Right lobe of liver (tissue), 6 donors: ENCODE data around the gene INKA1. TPM values are rescaled to one million over a fixed set of nuclear protein-coding genes. Genes with fewer than 3 reads are reported as not detected.
"Not testable (repeated sequence)": the region's sequence is repeated elsewhere in the genome, so short reads cannot be mapped to it uniquely, and the experiment has no call there.

Experiments used
- ATAC-seq, 4 donors: fragments of 200-7000 bp; cut with Tn5 transposase; one replicate each; pipeline ENCODE4 v1.9.1; 2020; ENCODE audit warnings: mild to moderate bottlenecking in 4 of 4, moderate library complexity in 4 of 4
- DNase-seq, 3 donors: peaks; one replicate each; pipeline ENCODE4 v3.0.0-alpha.2; 2020
- H3K27ac ChIP-seq, 3 donors: fragments of 200-600 bp; one replicate each; pipeline ENCODE4 v1.8.0; 2022
- H3K27me3 ChIP-seq, 2 donors: fragments of 200-600 bp; one replicate each; pipeline ENCODE4 v1.8.0; 2022
- H3K36me3 ChIP-seq, 4 donors: fragments of 200-600 bp; sonication (generic) in 1 of 4; one replicate each; pipeline versions ENCODE4 v1.5.1 to v1.8.0; 2017 to 2022; ENCODE audit warnings: control low read depth in 1 of 4
- H3K4me1 ChIP-seq, 4 donors: fragments of 200-600 bp; sonication (generic) in 1 of 4; one replicate each; pipeline versions ENCODE4 v1.5.1 to v1.8.0; 2017 to 2022; ENCODE audit warnings: control low read depth in 1 of 4
- H3K4me3 ChIP-seq, 3 donors: fragments of 200-600 bp; one replicate each; pipeline ENCODE4 v1.8.0; 2022
- H3K9me3 ChIP-seq, 4 donors: fragments of 200-600 bp; sonication (generic) in 1 of 4; one replicate each; pipeline versions ENCODE4 v1.5.1 to v1.8.0; 2017 to 2022; ENCODE audit warnings: control low read depth in 1 of 4
- POLR2A ChIP-seq: fragments of 450-650 bp; IDR thresholded peaks from one replicate; pipeline ENCODE4 v1.6.1; 2017; ENCODE audit warnings: antibody characterized with exemption, mild to moderate bottlenecking
- WGBS: methylation state at CpG from one replicate; pipeline ENCODE4 v1.1.6; 2018; ENCODE audit warnings: low coverage, low lambda C conversion rate; ENCODE audit not compliant: insufficient coverage; ENCODE audit errors: missing lambda C conversion rate; 5-methylcytosine and 5-hydroxymethylcytosine counted together
- intact Hi-C, 2 donors: fragments of 100-400 bp; cut with DNase I; formaldehyde crosslinking; loops; one replicate each; pipeline versions ENCODE4 v1.11.2 to v1.14.1; 2022
- total RNA-seq, 6 experiments: library from RNA; depleted of rRNA in 2 of 6; stranded (reverse); fragments of >200 nt in 2 of 6; fragmentation: NEBNext Ultra II Directional in 3 of 6; extraction: Animal tissue kit (Norgen Biotek cat#: 25700) in 3 of 6; gene quantifications; one replicate each; pipeline versions ENCODE4 v1.1.0 to v1.2.4, GENCODE V29; 2016 to 2023
- TF ChIP-seq, protein P1 (sequence below), 4 donors: fragments of 200-600 bp in 3 of 4; fragments of 450-650 bp in 1 of 4; IDR thresholded peaks; one replicate each; pipeline versions ENCODE4 v1.5.1 to v1.8.0; 2016 to 2022; ENCODE audit warnings: antibody characterized with exemption in 4 of 4, mild to moderate bottlenecking in 2 of 4
- donor health status: DM: no; HTN: yes; CAD: no.
- donor health status: DM: no; HTN: no; CAD: no.
- donor health status: DM: no; HTN: no; CAD: no.
- donor health status: DM: no; HTN: yes; CAD: no.
- donor health status: DM: no; HTN: yes; CAD: no.

The INKA1 gene
- total RNA-seq, 6 experiments from 2014 or later: 0.46 to 1.2 (median 0.73) TPM

DNA sequence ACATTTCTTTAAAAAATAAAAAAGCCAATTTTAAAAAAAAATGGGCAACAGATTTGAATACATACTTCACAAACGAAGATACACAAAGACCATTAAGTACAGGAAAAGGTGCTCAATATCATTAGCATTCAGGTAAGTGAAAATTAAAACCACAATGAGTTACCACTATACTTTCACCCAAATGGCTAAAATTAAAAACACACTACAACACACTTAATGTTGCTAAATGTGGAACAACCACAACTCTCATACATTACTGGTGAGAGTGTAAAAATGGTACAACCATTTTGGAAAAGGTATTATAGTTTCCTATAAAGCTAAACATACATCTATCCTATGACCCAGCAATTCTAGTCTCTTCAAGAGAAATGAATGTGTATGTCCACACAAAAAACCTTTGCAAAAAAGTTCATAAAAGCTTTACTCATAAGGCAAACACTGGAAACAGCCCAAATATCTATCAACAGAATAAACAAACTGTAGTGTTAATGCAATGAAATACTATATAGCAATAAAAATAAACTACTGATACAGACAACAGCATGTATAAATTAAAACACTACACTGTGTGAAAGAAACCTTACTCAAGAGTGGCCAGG, 31.6 kb upstream of the INKA1 start:
- no peak overlapping the region for H3K27ac ChIP-seq
- no peaks in the 10 kb centered on the region for H3K9me3 ChIP-seq
- DNase-seq (no peak), ATAC-seq (no peak)
- intact Hi-C loops: no loop called here
- H3K4me1 ChIP-seq: peaks cover 0 to 4% (median 0%) of the 10 kb centered on the region in 4 donors
- H3K4me3 ChIP-seq: no peak overlapping the region
- H3K36me3 ChIP-seq: no peaks in the 10 kb centered on the region
- no peaks in the 10 kb centered on the region for H3K27me3 ChIP-seq
- TF ChIP-seq, protein P1, sequence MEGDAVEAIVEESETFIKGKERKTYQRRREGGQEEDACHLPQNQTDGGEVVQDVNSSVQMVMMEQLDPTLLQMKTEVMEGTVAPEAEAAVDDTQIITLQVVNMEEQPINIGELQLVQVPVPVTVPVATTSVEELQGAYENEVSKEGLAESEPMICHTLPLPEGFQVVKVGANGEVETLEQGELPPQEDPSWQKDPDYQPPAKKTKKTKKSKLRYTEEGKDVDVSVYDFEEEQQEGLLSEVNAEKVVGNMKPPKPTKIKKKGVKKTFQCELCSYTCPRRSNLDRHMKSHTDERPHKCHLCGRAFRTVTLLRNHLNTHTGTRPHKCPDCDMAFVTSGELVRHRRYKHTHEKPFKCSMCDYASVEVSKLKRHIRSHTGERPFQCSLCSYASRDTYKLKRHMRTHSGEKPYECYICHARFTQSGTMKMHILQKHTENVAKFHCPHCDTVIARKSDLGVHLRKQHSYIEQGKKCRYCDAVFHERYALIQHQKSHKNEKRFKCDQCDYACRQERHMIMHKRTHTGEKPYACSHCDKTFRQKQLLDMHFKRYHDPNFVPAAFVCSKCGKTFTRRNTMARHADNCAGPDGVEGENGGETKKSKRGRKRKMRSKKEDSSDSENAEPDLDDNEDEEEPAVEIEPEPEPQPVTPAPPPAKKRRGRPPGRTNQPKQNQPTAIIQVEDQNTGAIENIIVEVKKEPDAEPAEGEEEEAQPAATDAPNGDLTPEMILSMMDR (IDR thresholded peaks at IDR 0.05): no peak
- TF ChIP-seq POLR2A: no peak
- 89% methylated on average over 1 of the region's 1 CpG for WGBS

DNA sequence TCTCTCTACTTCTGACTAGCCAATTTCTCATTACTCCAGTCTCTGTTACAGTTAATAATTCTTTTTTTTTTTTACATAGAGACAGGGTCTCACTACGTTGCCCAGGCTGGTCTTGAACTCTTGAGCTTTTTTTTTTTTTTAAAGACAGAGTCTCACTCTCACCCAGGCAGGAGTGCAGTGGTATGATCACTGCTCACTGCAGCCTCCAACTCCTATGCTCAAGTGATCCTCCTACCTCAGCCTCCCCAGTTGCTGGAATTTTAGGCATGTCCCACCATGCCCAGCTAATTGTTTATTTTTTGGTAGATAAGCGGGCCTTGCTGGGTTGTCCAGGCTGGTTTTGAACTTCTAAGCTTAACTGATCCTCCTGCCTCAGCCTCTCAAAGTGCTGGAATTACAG, 30.4 kb upstream of the INKA1 start:
- WGBS: 100% methylated on average over 2 of the region's 2 CpGs
- Histone ChIP-seq H3K27me3 (no peaks in the 10 kb centered on the region), H3K4me3 (no peak overlapping the region), H3K27ac (no peak overlapping the region), H3K36me3 (no peaks in the 10 kb centered on the region), H3K9me3 (no peaks in the 10 kb centered on the region), H3K4me1 (peaks cover 0 to 4% (median 0%) of the 10 kb centered on the region in 4 donors)
- no peak for TF ChIP-seq POLR2A
- TF ChIP-seq, protein P1 (IDR thresholded peaks at IDR 0.05): no peak
- ATAC-seq (no peak), DNase-seq (no peak)
- intact Hi-C loops: no loop called here

GRCh38 chr3:49775538-49775937, 27.5 kb upstream of the INKA1 start:
- ATAC-seq (no peak), DNase-seq (no peak)
- H3K27ac ChIP-seq: no peak overlapping the region
- H3K27me3 ChIP-seq: no peaks in the 10 kb centered on the region
- H3K4me3 ChIP-seq: no peak overlapping the region
- H3K9me3 ChIP-seq: no peaks in the 10 kb centered on the region
- peaks cover 0 to 2% (median 0%) of the 10 kb centered on the region in 4 donors for H3K4me1 ChIP-seq
- intact Hi-C loops: no loop called here
- H3K36me3 ChIP-seq: no peaks in the 10 kb centered on the region
- WGBS: 40% methylated on average over 1 of the region's 3 CpGs
- no peak for TF ChIP-seq POLR2A
- TF ChIP-seq, protein P1 (IDR thresholded peaks at IDR 0.05): no peak

DNA sequence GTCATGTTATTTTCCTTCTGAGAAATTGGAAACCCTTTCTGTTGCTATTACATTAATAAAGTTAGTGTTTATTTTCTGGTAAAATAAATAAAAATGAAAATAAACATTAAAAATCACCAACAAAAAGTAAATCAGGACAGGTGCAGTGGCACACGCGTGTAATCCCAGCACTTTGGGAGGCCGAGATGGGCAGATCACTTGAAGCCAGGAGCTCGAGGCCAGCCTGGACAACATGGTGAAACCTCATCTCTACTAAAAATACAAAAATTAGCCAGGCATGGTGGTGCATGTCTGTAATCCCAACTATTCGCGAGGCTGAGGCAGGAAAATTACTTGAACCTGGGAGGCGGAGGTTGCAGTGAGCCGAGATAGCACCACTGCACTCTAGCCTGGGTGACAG, 27.0 kb upstream of the INKA1 start:
- H3K27me3 ChIP-seq, DNase-seq, H3K36me3 ChIP-seq, H3K4me3 ChIP-seq, H3K27ac ChIP-seq, ATAC-seq, H3K9me3 ChIP-seq, intact Hi-C loops, H3K4me1 ChIP-seq: not testable (repeated sequence)
- 88% methylated on average over 6 of the region's 8 CpGs for WGBS

GRCh38 chr3:49779358-49780079, 23.5 kb upstream of the INKA1 start:
- intact Hi-C loops: no loop called here
- Histone ChIP-seq H3K4me3 (no peak overlapping the region), H3K36me3 (peaks cover 0 to 5% (median 2%) of the 10 kb centered on the region in 4 donors), H3K27me3 (no peaks in the 10 kb centered on the region), H3K27ac (no peak overlapping the region), H3K4me1 (peaks cover 0 to 13% (median 4%) of the 10 kb centered on the region in 4 donors), H3K9me3 (no peaks in the 10 kb centered on the region)
- ATAC-seq: no peak
- TF ChIP-seq, protein P1 (IDR thresholded peaks at IDR 0.05): no peak
- TF ChIP-seq POLR2A: no peak
- DNase-seq: no peak
- WGBS: 83% methylated on average over 4 of the region's 5 CpGs
